Measurements from ENCODE around the gene KIAA1549.

Gene KIAA1549

DNA sequence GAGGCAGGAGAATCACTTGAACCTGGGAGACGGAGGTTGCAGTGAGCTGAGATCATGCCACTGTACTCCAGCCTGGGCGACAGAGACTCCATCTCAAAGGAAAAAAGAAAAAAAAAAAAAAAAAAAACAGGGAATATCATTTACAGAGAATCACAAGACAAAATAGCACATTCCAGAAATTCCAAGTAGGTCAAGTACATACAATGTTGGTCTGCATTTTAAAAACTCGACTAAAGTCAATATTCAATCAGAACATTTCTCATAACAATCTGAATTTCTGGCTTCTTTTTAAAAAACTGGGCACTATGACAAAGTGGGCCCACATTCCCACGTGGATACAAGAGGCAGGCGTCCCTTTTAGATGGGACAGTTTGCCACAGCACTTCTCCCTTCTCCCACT lies 41.9 kb upstream of the KIAA1549 start:
- Histone ChIP-seq H3K36me3 (ENCODE audit: low read length) (no peaks in the 10 kb centered on the region), H3K9me3 (ENCODE audit: insufficient read depth, low read length) (no peaks in the 10 kb centered on the region), H3F3A (ENCODE audit: insufficient read depth) (no peaks in the 10 kb centered on the region), H2AFZ (ENCODE audit: low read depth, low read length, severe bottlenecking) (no peak overlapping the region), H3K9ac (ENCODE audit: low read length) (no peak overlapping the region), H3K4me3 (ENCODE audit: insufficient read depth, low read length, poor library complexity, severe bottlenecking) (no peak overlapping the region), H3K27ac (ENCODE audit: low read depth, low read length) (no peak overlapping the region), H3K79me2 (ENCODE audit: insufficient read depth, low read length) (no peaks in the 10 kb centered on the region), H3K27me3 (ENCODE audit: low read length) (no peaks in the 10 kb centered on the region), H3K4me2 (ENCODE audit: low read depth, low read length, poor library complexity, severe bottlenecking) (no peak overlapping the region), H4K20me1 (ENCODE audit: low read depth, low read length) (no peaks in the 10 kb centered on the region), H3K9me2 (replicated peaks; ENCODE audit: insufficient read depth, low read length) (no peaks in the 10 kb centered on the region)
- TF ChIP-seq EZH2phosphoT487 (conservative IDR thresholded peaks at IDR 0.05; ENCODE audit: low read length), result no peak
- TF ChIP-seq, protein P1, sequence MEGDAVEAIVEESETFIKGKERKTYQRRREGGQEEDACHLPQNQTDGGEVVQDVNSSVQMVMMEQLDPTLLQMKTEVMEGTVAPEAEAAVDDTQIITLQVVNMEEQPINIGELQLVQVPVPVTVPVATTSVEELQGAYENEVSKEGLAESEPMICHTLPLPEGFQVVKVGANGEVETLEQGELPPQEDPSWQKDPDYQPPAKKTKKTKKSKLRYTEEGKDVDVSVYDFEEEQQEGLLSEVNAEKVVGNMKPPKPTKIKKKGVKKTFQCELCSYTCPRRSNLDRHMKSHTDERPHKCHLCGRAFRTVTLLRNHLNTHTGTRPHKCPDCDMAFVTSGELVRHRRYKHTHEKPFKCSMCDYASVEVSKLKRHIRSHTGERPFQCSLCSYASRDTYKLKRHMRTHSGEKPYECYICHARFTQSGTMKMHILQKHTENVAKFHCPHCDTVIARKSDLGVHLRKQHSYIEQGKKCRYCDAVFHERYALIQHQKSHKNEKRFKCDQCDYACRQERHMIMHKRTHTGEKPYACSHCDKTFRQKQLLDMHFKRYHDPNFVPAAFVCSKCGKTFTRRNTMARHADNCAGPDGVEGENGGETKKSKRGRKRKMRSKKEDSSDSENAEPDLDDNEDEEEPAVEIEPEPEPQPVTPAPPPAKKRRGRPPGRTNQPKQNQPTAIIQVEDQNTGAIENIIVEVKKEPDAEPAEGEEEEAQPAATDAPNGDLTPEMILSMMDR (IDR thresholded peaks at IDR 0.05; ENCODE audit: insufficient read depth, low read length, poor library complexity, severe bottlenecking), result no peak

DNA sequence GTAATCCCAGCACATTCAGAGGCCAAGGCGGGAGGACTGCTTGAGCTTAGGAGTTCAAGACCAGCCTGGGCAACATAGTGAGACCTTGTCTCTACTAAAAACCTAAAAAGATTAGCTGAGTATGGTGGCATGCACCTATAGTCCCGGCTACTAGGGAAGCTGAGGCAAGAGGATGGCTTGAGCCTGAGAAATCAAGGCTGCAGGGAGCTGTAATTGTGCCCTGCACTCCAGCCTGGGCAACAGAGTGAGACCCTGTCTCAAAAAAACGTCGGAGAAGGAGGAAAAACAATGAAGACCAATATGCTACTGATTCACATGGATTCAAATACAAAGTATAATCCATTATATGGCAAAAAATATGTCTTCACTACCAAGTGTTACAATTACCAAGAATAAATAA lies 41.1 kb upstream of the KIAA1549 start:
- Histone ChIP-seq H3K4me2 (ENCODE audit: low read depth, low read length, poor library complexity, severe bottlenecking) (no peak overlapping the region), H3K36me3 (ENCODE audit: low read length) (no peaks in the 10 kb centered on the region)
- TF ChIP-seq, protein P1 (IDR thresholded peaks at IDR 0.05; ENCODE audit: insufficient read depth, low read length, poor library complexity, severe bottlenecking), result no peak
- TF ChIP-seq EZH2phosphoT487 (conservative IDR thresholded peaks at IDR 0.05; ENCODE audit: low read length), result no peak

DNA sequence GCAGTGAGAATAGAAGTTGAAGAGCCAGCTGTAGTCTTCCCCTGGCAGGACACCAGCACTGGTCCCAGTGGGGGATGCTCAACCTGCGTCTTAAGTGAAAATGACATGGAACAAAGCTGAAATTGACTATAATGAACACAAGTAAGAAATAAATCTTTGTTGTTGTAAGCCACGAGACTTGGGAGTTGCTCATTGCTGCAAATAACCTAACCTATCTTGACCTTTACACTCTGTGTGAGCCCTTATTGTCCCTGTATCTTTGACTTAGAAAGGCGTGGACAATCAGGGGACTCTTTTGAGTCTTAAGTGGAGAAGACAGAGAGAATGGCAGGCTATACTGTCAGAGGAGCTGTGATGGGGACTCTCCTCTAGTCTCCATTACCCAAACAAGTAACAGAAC lies 37.7 kb upstream of the KIAA1549 start:
- H3F3A ChIP-seq (ENCODE audit: insufficient read depth), result no peaks in the 10 kb centered on the region
- H3K9ac ChIP-seq (ENCODE audit: low read length), result no peak overlapping the region
- H3K27ac ChIP-seq (ENCODE audit: low read depth, low read length), result no peak overlapping the region
- no peaks in the 10 kb centered on the region for H3K79me2 ChIP-seq (ENCODE audit: insufficient read depth, low read length)
- H4K20me1 ChIP-seq (ENCODE audit: low read depth, low read length), result no peaks in the 10 kb centered on the region
- no peak overlapping the region for H2AFZ ChIP-seq (ENCODE audit: low read depth, low read length, severe bottlenecking)
- H3K9me3 ChIP-seq (ENCODE audit: insufficient read depth, low read length), result no peaks in the 10 kb centered on the region
- no peak for TF ChIP-seq EZH2phosphoT487 (conservative IDR thresholded peaks at IDR 0.05; ENCODE audit: low read length)
- TF ChIP-seq, protein P1 (IDR thresholded peaks at IDR 0.05; ENCODE audit: insufficient read depth, low read length, poor library complexity, severe bottlenecking), result no peak
- H3K9me2 ChIP-seq (replicated peaks; ENCODE audit: insufficient read depth, low read length), result no peaks in the 10 kb centered on the region
- H3K4me2 ChIP-seq (ENCODE audit: low read depth, low read length, poor library complexity, severe bottlenecking), result no peak overlapping the region
- H3K4me3 ChIP-seq (ENCODE audit: insufficient read depth, low read length, poor library complexity, severe bottlenecking), result no peak overlapping the region
- no peaks in the 10 kb centered on the region for H3K36me3 ChIP-seq (ENCODE audit: low read length)
- no peaks in the 10 kb centered on the region for H3K27me3 ChIP-seq (ENCODE audit: low read length)

More for the DNA sequence above, 41.1 kb upstream of the KIAA1549 start:
- no peak overlapping the region for H2AFZ ChIP-seq (ENCODE audit: low read depth, low read length, severe bottlenecking)
- H3K4me3 ChIP-seq (ENCODE audit: insufficient read depth, low read length, poor library complexity, severe bottlenecking), result no peak overlapping the region
- no peaks in the 10 kb centered on the region for H3K9me2 ChIP-seq (replicated peaks; ENCODE audit: insufficient read depth, low read length)
- no peak overlapping the region for H3K9ac ChIP-seq (ENCODE audit: low read length)
- no peaks in the 10 kb centered on the region for H3K27me3 ChIP-seq (ENCODE audit: low read length)
- H4K20me1 ChIP-seq (ENCODE audit: low read depth, low read length), result no peaks in the 10 kb centered on the region
- H3K9me3 ChIP-seq (ENCODE audit: insufficient read depth, low read length), result no peaks in the 10 kb centered on the region
- no peak overlapping the region for H3K27ac ChIP-seq (ENCODE audit: low read depth, low read length)
- no peaks in the 10 kb centered on the region for H3F3A ChIP-seq (ENCODE audit: insufficient read depth)
- no peaks in the 10 kb centered on the region for H3K79me2 ChIP-seq (ENCODE audit: insufficient read depth, low read length)
